SU-DHL-6 (cell line): ENCODE measurements around the gene CDH11.

Experiments used
- EZH2phosphoT487 ChIP-seq: fragments of 200-600 bp; sonication (generic), shearing (Covaris generic); conservative IDR thresholded peaks from 2 replicates; pipeline ENCODE4 v1.6.1; 2018; ENCODE audit warnings: mild to moderate bottlenecking, antibody characterized with exemption, low read length, moderate library complexity, mixed read lengths
- TF ChIP-seq, protein P1 (sequence below): fragments of 200-600 bp; sonication (generic); IDR thresholded peaks from one replicate; pipeline ENCODE4 v1.5.1; 2017; ENCODE audit warnings: antibody characterized with exemption, mild to moderate bottlenecking, low read length, moderate library complexity; ENCODE audit not compliant: insufficient read depth, poor library complexity, severe bottlenecking

- TF ChIP-seq, protein P1, sequence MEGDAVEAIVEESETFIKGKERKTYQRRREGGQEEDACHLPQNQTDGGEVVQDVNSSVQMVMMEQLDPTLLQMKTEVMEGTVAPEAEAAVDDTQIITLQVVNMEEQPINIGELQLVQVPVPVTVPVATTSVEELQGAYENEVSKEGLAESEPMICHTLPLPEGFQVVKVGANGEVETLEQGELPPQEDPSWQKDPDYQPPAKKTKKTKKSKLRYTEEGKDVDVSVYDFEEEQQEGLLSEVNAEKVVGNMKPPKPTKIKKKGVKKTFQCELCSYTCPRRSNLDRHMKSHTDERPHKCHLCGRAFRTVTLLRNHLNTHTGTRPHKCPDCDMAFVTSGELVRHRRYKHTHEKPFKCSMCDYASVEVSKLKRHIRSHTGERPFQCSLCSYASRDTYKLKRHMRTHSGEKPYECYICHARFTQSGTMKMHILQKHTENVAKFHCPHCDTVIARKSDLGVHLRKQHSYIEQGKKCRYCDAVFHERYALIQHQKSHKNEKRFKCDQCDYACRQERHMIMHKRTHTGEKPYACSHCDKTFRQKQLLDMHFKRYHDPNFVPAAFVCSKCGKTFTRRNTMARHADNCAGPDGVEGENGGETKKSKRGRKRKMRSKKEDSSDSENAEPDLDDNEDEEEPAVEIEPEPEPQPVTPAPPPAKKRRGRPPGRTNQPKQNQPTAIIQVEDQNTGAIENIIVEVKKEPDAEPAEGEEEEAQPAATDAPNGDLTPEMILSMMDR = no peak
- TF ChIP-seq EZH2phosphoT487 = no peak
Observed at GRCh38 chr16:64925166-64925565, 196.7 kb downstream of the CDH11 start.
